Neural progenitor cell (in vitro differentiated cells): Measurements from ENCODE around the gene CLDN6.

ENCODE experiments used
- CTCF ChIP-seq: fragments of 200-600 bp; sonication (generic); IDR thresholded peaks from 2 replicates; pipeline ENCODE4 v1.5.1; 2017; ENCODE audit warnings: antibody characterized with exemption, mild to moderate bottlenecking
- EZH2 ChIP-seq: fragments of 200-600 bp; sonication (generic); IDR thresholded peaks from 2 replicates; pipeline ENCODE4 v1.6.1; 2017; ENCODE audit warnings: antibody characterized with exemption, mild to moderate bottlenecking, moderate library complexity

- TF ChIP-seq CTCF (no peak), EZH2 (no peak)
Measured at GRCh38 chr16:3008690-3009037, 9.3 kb downstream of the CLDN6 start.
